Measurements from ENCODE around the gene CAND2.

- no peak for TF ChIP-seq POLR2A (IDR thresholded peaks at IDR 0.05)
- TF ChIP-seq, protein P1, sequence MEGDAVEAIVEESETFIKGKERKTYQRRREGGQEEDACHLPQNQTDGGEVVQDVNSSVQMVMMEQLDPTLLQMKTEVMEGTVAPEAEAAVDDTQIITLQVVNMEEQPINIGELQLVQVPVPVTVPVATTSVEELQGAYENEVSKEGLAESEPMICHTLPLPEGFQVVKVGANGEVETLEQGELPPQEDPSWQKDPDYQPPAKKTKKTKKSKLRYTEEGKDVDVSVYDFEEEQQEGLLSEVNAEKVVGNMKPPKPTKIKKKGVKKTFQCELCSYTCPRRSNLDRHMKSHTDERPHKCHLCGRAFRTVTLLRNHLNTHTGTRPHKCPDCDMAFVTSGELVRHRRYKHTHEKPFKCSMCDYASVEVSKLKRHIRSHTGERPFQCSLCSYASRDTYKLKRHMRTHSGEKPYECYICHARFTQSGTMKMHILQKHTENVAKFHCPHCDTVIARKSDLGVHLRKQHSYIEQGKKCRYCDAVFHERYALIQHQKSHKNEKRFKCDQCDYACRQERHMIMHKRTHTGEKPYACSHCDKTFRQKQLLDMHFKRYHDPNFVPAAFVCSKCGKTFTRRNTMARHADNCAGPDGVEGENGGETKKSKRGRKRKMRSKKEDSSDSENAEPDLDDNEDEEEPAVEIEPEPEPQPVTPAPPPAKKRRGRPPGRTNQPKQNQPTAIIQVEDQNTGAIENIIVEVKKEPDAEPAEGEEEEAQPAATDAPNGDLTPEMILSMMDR (IDR thresholded peaks at IDR 0.05), result no peak
Measured at GRCh38 chr3:12825156-12825555, 28.7 kb downstream of the CAND2 start.
